GM21825 (cell line): ENCODE results near the gene FNDC3B.

Experiments
- ATAC-seq: cut with Tn5 transposase; IDR thresholded peaks from one replicate; pipeline ENCODE4 v1.9.1; 2021; ENCODE audit warnings: mild to moderate bottlenecking, moderate library complexity; ENCODE audit not compliant: unreplicated experiment

The FNDC3B gene

DNA sequence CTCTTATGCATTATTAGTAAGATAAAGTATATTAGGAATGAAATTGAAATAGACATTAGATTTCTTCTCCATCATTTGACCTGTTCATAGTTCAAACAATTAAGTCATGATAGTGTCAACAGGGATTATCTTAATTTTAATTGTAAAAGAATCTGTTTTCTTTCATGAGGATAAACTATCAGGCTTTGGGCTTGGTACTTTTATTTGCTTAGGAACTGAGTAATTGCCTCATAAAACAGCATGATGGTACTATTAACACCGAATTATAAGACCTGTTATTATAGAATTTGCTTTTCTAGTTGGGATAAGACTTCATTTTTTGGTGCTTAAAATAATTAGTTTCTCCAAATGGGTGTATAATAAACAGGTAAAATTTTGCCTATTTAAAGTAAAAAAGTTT, 71.8 kb downstream of the FNDC3B start:
- ATAC-seq, result no peak

- ATAC-seq, result no peak
Measured at GRCh38 chr3:172112078-172112733, 72.8 kb downstream of the FNDC3B start.

- no peak for ATAC-seq
Measured at GRCh38 chr3:172112734-172113120, 73.3 kb downstream of the FNDC3B start.

- no peak for ATAC-seq
Measured at GRCh38 chr3:172113710-172114109, 74.3 kb downstream of the FNDC3B start.

DNA sequence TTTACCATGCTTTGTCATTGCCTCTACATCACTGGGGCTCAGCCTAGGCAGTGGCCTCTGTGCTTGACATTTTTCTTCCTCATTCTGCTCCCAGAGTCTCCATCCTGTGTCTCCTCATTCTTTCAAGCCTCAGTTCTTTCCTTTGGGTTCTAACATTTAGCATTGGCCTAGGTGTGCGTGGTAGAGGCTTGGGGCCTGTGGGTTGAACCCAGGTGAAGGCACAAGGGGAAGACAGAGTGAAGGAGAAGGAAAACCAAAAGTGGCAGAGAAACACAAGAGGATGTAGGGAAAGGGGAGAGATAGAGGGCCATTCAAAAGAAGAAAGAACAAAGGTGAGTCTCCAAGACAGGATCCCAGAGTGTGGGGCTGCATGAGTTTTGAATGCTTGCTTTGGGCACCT, 75.7 kb downstream of the FNDC3B start:
- ATAC-seq, result no peak

DNA sequence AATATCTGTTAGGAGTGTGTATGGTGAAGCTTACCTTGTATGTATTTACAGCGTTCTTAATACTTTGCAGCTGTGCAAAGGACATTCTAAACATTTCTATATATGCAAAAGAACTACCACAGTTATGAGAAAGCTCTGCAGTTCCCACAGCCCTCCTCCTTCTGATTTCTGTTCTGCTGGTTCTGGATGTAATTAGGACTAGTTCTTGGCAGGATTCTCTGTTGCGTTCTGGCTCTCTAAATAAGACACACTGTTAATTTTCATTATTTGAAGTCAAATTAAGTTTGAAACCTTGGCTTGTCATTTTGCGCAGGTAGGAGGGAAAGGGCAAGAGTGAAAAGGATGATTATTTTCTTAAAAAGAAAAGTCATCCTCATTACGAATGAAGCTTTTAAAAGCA, 76.4 kb downstream of the FNDC3B start:
- no peak for ATAC-seq

DNA sequence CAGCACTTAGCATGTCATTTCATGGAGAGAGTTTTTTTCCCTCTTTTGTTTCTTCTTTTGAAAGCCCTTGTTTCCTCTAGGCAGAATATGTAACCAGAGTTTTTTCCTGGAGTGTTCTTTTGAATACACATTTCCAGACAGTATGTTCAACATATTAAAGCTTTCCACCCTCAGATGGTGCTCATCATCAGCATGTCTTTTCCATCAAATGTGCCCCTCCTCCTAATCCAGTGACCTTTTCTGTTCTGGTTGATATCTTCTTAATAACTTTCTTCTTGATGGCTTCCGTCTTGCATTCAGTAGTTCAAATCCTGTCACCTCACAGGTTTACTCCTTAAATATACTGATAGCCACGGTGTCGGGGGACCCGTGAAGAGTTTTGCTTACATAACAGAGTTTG, 78.6 kb downstream of the FNDC3B start:
- no peak for ATAC-seq

GRCh38 chr3:172119266-172119969, 80.0 kb downstream of the FNDC3B start:
- no peak for ATAC-seq

- ATAC-seq, result no peak
Measured at GRCh38 chr3:172120912-172121311, 81.5 kb downstream of the FNDC3B start.

- no peak for ATAC-seq
Measured at GRCh38 chr3:172121981-172122380, 82.6 kb downstream of the FNDC3B start.

DNA sequence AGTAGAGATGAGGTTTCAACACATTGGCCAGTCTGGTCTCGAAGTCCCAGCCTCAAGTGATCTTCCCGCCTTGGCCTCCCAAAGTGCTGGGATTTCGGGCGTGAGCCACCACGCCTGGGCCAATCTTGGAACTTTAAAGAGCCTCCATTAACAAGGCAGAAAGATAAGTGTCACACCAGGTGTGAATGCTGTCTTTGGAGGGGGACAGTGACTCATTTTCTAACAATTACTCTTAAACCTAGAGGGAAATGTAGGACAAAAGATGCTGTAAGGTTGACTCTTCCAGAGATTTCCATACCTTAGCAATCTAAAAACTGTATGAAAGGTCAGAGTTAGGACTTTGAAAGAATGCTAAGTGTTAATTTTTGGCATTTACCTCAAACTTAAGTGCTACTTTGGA, 84.9 kb downstream of the FNDC3B start:
- ATAC-seq, result no peak

- no peak for ATAC-seq
Measured at GRCh38 chr3:172125053-172125452, 85.7 kb downstream of the FNDC3B start.

DNA sequence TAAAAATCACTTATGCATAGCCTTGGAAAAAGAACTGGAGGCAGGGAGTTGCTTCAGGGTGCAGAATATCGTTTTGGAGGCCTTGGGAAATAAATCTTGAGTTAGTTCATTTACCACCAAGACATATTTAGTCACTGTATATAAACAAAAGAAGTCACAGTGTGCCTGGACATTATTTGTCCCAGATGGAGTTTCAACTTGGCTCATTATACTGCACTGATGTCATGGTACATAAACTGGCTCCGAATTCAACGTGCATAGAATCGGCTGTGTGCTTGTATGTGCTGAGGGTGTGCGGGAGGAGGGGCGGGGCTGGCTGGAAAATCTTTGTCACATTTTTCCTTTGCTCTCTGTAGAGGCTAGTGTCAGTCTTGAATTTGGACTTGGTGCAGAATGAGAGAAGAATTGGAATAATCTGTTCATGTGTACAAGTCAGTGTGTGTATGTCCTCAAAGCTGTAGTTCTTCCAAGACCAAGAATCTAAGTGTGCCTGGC, 86.6 kb downstream of the FNDC3B start:
- no peak for ATAC-seq

DNA sequence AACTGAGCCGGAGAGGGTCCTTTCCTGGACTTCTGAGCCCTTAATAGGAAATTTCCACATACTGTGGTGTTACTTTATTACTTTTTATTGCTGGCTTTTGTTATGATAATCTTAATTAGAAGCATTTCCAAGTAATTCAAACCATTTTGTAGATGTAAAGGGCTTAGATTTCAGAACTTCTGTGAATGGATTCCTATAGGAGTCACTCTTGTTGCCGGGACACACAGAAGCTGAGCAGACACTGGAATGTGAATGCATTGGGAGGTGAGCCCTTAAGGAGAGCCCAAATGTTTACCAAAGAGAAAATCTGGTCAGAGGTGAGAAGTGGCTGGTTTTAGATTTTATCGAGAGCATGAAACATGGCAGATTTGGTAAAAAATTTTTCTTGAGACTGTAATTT, 87.4 kb downstream of the FNDC3B start:
- ATAC-seq, result no peak

DNA sequence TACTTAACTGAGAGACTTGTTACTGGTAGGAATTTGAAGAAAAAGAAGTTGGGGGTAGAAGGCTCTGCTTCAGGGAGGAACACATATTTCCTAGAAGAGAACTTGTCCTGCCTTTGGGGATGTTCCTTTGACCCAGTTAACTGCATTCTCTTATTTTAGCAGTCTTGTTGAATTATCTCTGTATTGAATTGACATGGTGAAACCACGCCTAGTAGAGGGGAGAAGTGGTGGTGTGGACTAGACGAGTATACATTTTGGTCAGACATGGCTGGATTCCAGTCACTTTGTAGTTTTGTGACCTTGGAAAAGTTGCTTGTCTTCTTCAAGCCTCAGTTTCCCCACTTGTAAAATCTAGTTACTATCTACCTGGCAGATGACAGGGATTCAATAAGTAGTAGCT, 87.8 kb downstream of the FNDC3B start:
- no peak for ATAC-seq

GRCh38 chr3:172127929-172128580, 88.7 kb downstream of the FNDC3B start:
- ATAC-seq, result no peak

DNA sequence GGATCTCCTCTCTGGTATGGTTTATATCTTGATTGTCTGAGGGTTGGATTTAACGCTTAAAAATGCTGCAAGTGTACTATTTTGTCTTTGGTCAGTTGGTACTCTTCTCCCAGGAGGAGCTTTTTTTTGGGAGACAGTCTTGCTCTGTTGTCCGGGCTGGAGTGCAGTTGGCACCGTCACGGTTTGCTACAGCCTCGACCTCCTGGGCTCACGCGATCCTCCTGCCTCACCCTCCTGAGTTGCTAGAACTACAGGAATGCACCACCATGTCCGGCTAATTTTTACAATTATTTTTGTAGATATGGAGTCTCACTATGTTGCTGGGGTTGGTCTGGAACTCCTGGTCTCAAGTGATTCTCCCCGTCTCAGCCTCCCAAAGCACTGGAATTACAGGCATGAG, 89.5 kb downstream of the FNDC3B start:
- no peak for ATAC-seq

GRCh38 chr3:172129498-172129849, 90.1 kb downstream of the FNDC3B start:
- ATAC-seq, result no peak

DNA sequence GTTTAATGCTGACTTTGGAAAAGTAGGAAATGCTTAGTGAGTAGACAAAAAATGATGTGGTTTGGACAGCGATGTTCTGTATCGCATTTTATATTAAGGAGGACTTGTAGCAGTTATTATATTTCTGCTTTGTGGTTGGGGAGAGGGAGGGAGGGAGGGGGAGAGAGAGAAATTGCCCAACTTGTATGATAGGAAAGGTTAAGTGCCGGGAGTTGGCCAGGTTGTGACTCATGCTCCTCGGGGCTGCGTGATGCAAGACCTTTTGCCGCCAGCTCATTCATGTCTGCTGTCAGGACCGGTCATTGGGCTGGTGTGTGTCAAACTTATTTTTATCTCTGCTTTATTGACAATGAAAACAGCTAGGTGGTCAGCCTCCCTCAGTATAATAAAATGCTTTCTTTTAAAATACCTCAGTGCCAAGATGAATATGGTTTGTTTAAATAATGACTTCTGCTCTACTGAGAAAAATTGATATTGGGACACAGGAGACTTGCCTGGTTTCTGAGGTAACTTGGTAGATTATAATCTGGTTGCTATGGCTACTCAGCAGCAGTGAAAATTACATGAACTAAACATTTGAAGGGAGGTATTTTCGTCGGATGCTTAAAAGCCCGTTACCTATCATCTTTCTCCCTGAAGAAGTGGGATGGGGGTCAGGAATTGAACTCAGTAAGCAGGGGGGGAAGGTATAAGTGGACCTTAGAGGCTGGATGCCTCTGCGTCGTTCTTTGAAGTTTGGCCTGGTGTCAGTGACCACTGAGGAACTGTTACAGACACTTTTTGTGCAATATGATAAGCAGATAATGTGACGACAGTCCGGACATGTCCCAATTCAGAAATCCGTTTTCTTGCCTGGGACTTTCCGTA, 90.7 kb downstream of the FNDC3B start:
- no peak for ATAC-seq

- ATAC-seq, result no peak
Measured at GRCh38 chr3:172130717-172131050, 91.3 kb downstream of the FNDC3B start.

- no peak for ATAC-seq
Measured at GRCh38 chr3:172131746-172132145, 92.4 kb downstream of the FNDC3B start.
